HCT116 (cell line): Measurements from ENCODE around the gene LRRFIP1. TPM values are rescaled to one million over a fixed set of nuclear protein-coding genes. Genes with fewer than 3 reads are reported as not detected.
A peak's percentile ranks its signal among the peaks of the same experiment; 100 is the strongest.

Experiments used
- ATAC-seq: fragments of 200-7000 bp; cut with Tn5 transposase; 2 replicates; pipeline ENCODE4 v1.9.1; 2020; ENCODE audit warnings: mild to moderate bottlenecking, moderate library complexity
- BruUV-seq: library from RNA; stranded (reverse); fragments of 400-500 nt; replicated peaks from 2 replicates; lab custom pipeline; 2021; lab: Mats Ljungman, UMichigan
- CTCF ChIA-PET: fragments of 300-600 bp; sonication (Branson Sonifier 250); formaldehyde crosslinking; loops from one replicate; lab custom pipeline; 2021; ENCODE audit warnings: antibody characterized with exemption; lab: Charles Lee
- POLR2A ChIA-PET: fragments of 300-600, 350-600 bp; sonication (Branson Sonifier 250); formaldehyde crosslinking; loops from one replicate; lab custom pipeline; 2021; ENCODE audit warnings: antibody characterized with exemption; lab: Charles Lee
- RAD21 ChIA-PET, 2 experiments: fragments of 300-600 bp; sonication (Branson Sonifier 250); formaldehyde crosslinking; loops; one replicate each; lab custom pipeline; 2023; ENCODE audit warnings: low total read pairs in 2 of 2; ENCODE audit not compliant: uncharacterized antibody in 2 of 2, unreplicated experiment in 2 of 2, low non-redundant PET in 1 of 2; lab: Charles Lee
- DNase-seq: peaks from one replicate; pipeline ENCODE4 v3.0.0-alpha.2; 2010; ENCODE audit warnings: low read depth, low spot score
- H2AFZ ChIP-seq: fragments of 200-600 bp; shearing (Covaris generic), sonication (generic); 2 replicates; pipeline ENCODE4 v1.6.1; 2017; ENCODE audit warnings: low read depth, mixed run types, mixed read lengths, antibody characterized with exemption, low read length; ENCODE audit not compliant: poor library complexity, severe bottlenecking
- H3K27ac ChIP-seq: 2 replicates; pipeline ENCODE4 v1.5.1; 2012; ENCODE audit warnings: low read depth, low read length
- H3K27me3 ChIP-seq: fragments of 200-600 bp; sonication (generic); 2 replicates; pipeline ENCODE4 v1.6.1; 2016; ENCODE audit warnings: mixed run types, low read length, mixed read lengths; ENCODE audit not compliant: insufficient read depth
- H3K36me3 ChIP-seq, 2 experiments: fragments of 200-500 bp in 1 of 2; fragments of 200-600 bp in 1 of 2; sonication (Bioruptor generic) in 1 of 2; sonication (generic) in 1 of 2; 2 replicates each; pipeline versions ENCODE4 v1.5.1 to v1.6.1; 2014 to 2016; ENCODE audit warnings: low read length in 2 of 2, inconsistent platforms in 1 of 2, mixed read lengths in 1 of 2, mixed run types in 1 of 2; ENCODE audit not compliant: insufficient read depth in 2 of 2, control insufficient read depth in 1 of 2
- H3K4me1 ChIP-seq, 2 experiments: fragments of 200-600 bp in 1 of 2; sonication (generic) in 1 of 2; 2 replicates each; pipeline versions ENCODE4 v1.5.1 to v1.6.1; 2012 to 2017; ENCODE audit warnings: low read length in 2 of 2, inconsistent platforms in 1 of 2, mild to moderate bottlenecking in 1 of 2, mixed read lengths in 1 of 2, mixed run types in 1 of 2, moderate library complexity in 1 of 2; ENCODE audit not compliant: insufficient read depth in 2 of 2, control insufficient read depth in 1 of 2
- H3K4me2 ChIP-seq: fragments of 200-600 bp; sonication (generic); 2 replicates; pipeline ENCODE4 v1.6.1; 2017; ENCODE audit warnings: mixed run types, low read length, mixed read lengths
- H3K4me3 ChIP-seq, 2 experiments: fragments of 200-600 bp in 1 of 2; sonication (generic) in 1 of 2; replicated peaks in 1 of 2; 2 replicates each; pipeline ENCODE4 v1.5.1; 2011 to 2016; ENCODE audit warnings: low read length in 2 of 2, control low read depth in 1 of 2, low read depth in 1 of 2, mild to moderate bottlenecking in 1 of 2, mixed read lengths in 1 of 2, mixed run types in 1 of 2
- H3K79me2 ChIP-seq: fragments of 200-600 bp; sonication (generic); 2 replicates; pipeline ENCODE4 v1.6.1; 2017; ENCODE audit warnings: mild to moderate bottlenecking, mixed run types, low read length, moderate library complexity, mixed read lengths; ENCODE audit not compliant: insufficient read depth
- H3K9ac ChIP-seq: fragments of 200-600 bp; sonication (generic); 2 replicates; pipeline ENCODE4 v1.6.1; 2016; ENCODE audit warnings: low read length, mixed read lengths
- H3K9me2 ChIP-seq: fragments of 200-600 bp; sonication (generic), shearing (Covaris generic); 2 replicates; pipeline ENCODE4 v1.6.1; 2017; ENCODE audit warnings: mixed run types, mild to moderate bottlenecking, moderate library complexity; ENCODE audit not compliant: insufficient read depth
- H3K9me3 ChIP-seq, 2 experiments: fragments of 200-500 bp in 1 of 2; fragments of 200-600 bp in 1 of 2; sonication (Bioruptor generic) in 1 of 2; sonication (generic) in 1 of 2; 2 replicates each; pipeline ENCODE4 v1.6.1; 2014 to 2017; ENCODE audit warnings: low read length in 2 of 2, mixed read lengths in 2 of 2, inconsistent platforms in 1 of 2, low read depth in 1 of 2, mild to moderate bottlenecking in 1 of 2, mixed run types in 1 of 2, moderate library complexity in 1 of 2; ENCODE audit not compliant: control insufficient read depth in 1 of 2, insufficient read depth in 1 of 2
- H4K20me1 ChIP-seq: fragments of 200-600 bp; sonication (generic), shearing (Covaris generic); 2 replicates; pipeline ENCODE4 v1.6.1; 2017; ENCODE audit warnings: mixed run types, mild to moderate bottlenecking, moderate library complexity; ENCODE audit not compliant: insufficient read depth
- CBX3 ChIP-seq: IDR thresholded peaks from 2 replicates; pipeline ENCODE4 v1.6.1; 2012; ENCODE audit warnings: low read depth
- CTCF ChIP-seq, 3 experiments: fragments of 200-600 bp in 1 of 3; sonication (generic) in 1 of 3; IDR thresholded peaks in 2 of 3; conservative IDR thresholded peaks in 1 of 3; 2 replicates each; pipeline ENCODE4 v1.5.1; 2012 to 2017; ENCODE audit warnings: low read depth in 2 of 3, low read length in 2 of 3, antibody characterized with exemption in 1 of 3, borderline replicate concordance in 1 of 3, control low read depth in 1 of 3, mild to moderate bottlenecking in 1 of 3, mixed read lengths in 1 of 3, mixed run types in 1 of 3, moderate library complexity in 1 of 3; ENCODE audit not compliant: insufficient read depth in 1 of 3
- ELF1 ChIP-seq: IDR thresholded peaks from 2 replicates; pipeline ENCODE4 v1.6.1; 2012; ENCODE audit warnings: low read depth, borderline replicate concordance
- EZH2phosphoT487 ChIP-seq: fragments of 200-600 bp; IDR thresholded peaks from 2 replicates; pipeline ENCODE4 v1.6.1; 2018; ENCODE audit warnings: antibody characterized with exemption, borderline replicate concordance
- POLR2A ChIP-seq: IDR thresholded peaks from 2 replicates; pipeline ENCODE4 v1.7.0; 2011; ENCODE audit warnings: borderline replicate concordance; ENCODE audit not compliant: insufficient read depth, insufficient read length; ENCODE audit errors: extremely low read depth
- RAD21 ChIP-seq: IDR thresholded peaks from 2 replicates; pipeline ENCODE4 v1.6.1; 2012; ENCODE audit warnings: low read depth, mild to moderate bottlenecking
- SRF ChIP-seq: IDR thresholded peaks from 2 replicates; pipeline ENCODE4 v1.6.1; 2012; ENCODE audit warnings: low read depth
- TCF7L2 ChIP-seq: IDR thresholded peaks from 2 replicates; pipeline ENCODE4 v1.7.0; 2011; ENCODE audit warnings: borderline replicate concordance, inconsistent platforms; ENCODE audit not compliant: insufficient read depth, insufficient read length; ENCODE audit errors: extremely low read depth
- YY1 ChIP-seq: IDR thresholded peaks from 2 replicates; pipeline ENCODE4 v1.6.1; 2011; ENCODE audit warnings: low read length, low read depth, moderate library complexity, mild to moderate bottlenecking; ENCODE audit not compliant: insufficient replicate concordance; ENCODE audit errors: extremely low read depth
- ZBTB33 ChIP-seq: IDR thresholded peaks from 2 replicates; pipeline ENCODE4 v1.6.1; 2011; ENCODE audit warnings: mild to moderate bottlenecking, low read length, moderate library complexity; ENCODE audit not compliant: insufficient replicate concordance; ENCODE audit errors: extremely low read depth
- ZFX ChIP-seq: fragments of 450-650 bp; IDR thresholded peaks from 2 replicates; pipeline ENCODE4 v1.6.1; 2017
- intact Hi-C: fragments of 100-400 bp; cut with micrococcal nuclease; formaldehyde crosslinking; loops from 2 replicates; pipeline ENCODE4 v1.10.0; 2022
- total RNA-seq: library from RNA; stranded (reverse); gene quantifications from one replicate; pipeline ENCODE4 v1.2.1, GENCODE V29; 2021; ENCODE audit not compliant: unreplicated experiment

The LRRFIP1 gene
- total RNA-seq, 1 experiment from 2014 or later: 76.9 TPM

DNA sequence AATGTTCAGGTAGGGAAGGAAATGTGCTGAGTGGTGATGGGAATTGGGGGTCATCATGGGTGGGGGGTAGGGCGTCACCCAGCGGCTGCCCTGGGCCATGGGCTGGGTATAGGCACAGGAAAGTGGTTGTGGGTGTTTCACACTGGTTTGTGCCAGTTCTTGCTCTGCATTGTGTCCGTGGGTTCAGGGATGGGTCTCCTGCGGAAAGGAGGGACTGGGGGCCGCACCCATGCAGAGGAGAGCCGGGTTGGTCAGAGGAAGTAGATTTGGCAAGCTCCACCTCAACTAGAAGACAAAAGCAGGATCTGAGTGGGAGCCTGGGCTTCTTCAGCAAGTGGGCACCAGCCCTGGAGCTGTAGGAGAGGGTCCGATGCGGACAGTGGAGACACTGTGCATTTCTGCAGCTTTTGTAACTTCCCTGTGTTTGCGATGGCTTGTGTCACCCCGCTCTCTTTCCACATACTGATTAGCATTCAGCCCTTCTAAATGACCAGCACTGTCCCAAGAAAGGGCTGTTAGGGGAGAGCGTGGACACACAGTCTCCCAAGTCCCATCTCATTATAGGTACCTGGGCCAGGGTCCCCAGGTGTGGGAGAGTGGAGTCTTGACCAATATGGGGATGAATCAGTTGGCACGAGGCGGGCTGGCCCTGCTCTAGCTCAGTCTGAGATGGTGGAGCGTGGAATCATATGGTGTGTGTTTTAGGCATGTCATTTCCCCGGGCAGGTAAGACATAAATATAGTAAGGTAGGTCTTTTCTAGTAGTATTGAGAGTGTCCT lies 67.2 kb downstream of the LRRFIP1 start:
- no peak for ATAC-seq
- POLR2A ChIA-PET: no interaction called here
- H3K4me1 ChIP-seq: peaks cover 47 to 67% of the 10 kb centered on the region in 2 experiments

More for the DNA sequence above, 67.2 kb downstream of the LRRFIP1 start:
- no peaks in the 10 kb centered on the region for H4K20me1 ChIP-seq
- peak overlapping the region; percentile 86 for H3K9ac ChIP-seq
- H3K9me3 ChIP-seq: no peaks in the 10 kb centered on the region
- H3K9me2 ChIP-seq: no peaks in the 10 kb centered on the region
- H3K27ac ChIP-seq: peak overlapping the region; percentile 89
- peak overlapping the region; percentile 86 to 89 for H3K4me3 ChIP-seq
- H2AFZ ChIP-seq: no peak overlapping the region
- H3K36me3 ChIP-seq: no peaks in the 10 kb centered on the region
- H3K27me3 ChIP-seq: no peaks in the 10 kb centered on the region
- no TSS peak for BruUV-seq
- peak overlapping the region; percentile 92 for H3K4me2 ChIP-seq
- intact Hi-C loops: no loop called here
- RAD21 ChIA-PET: no interaction called here
- CTCF ChIA-PET: no interaction called here
- no peak for DNase-seq
- TF ChIP-seq SRF: no peak
- no peak for TF ChIP-seq RAD21
- TF ChIP-seq CTCF (IDR thresholded peaks at IDR 0.05 in 2 of 3, conservative IDR thresholded peaks at IDR 0.05 in 1 of 3; ENCODE audit: borderline replicate concordance in 1 of 3, insufficient read depth in 1 of 3, low read depth in 2 of 3, low read length in 2 of 3): no peak
- TF ChIP-seq ELF1: no peak
- no peak for TF ChIP-seq ZFX
- TF ChIP-seq ZBTB33: no peak
- TF ChIP-seq EZH2phosphoT487: no peak
- no peak for TF ChIP-seq POLR2A
- no peak for TF ChIP-seq YY1
- no peak for TF ChIP-seq CBX3
- TF ChIP-seq TCF7L2: no peak
- TF ChIP-seq, all 23 proteins: peak for 0
- H3K79me2 ChIP-seq: peaks cover 73% of the 10 kb centered on the region
